ENCODE data around the gene RUSF1.
"Not testable (repeated sequence)": the region's sequence is repeated elsewhere in the genome, so short reads cannot be mapped to it uniquely, and the experiment has no call there.

RUSF1 gene

DNA sequence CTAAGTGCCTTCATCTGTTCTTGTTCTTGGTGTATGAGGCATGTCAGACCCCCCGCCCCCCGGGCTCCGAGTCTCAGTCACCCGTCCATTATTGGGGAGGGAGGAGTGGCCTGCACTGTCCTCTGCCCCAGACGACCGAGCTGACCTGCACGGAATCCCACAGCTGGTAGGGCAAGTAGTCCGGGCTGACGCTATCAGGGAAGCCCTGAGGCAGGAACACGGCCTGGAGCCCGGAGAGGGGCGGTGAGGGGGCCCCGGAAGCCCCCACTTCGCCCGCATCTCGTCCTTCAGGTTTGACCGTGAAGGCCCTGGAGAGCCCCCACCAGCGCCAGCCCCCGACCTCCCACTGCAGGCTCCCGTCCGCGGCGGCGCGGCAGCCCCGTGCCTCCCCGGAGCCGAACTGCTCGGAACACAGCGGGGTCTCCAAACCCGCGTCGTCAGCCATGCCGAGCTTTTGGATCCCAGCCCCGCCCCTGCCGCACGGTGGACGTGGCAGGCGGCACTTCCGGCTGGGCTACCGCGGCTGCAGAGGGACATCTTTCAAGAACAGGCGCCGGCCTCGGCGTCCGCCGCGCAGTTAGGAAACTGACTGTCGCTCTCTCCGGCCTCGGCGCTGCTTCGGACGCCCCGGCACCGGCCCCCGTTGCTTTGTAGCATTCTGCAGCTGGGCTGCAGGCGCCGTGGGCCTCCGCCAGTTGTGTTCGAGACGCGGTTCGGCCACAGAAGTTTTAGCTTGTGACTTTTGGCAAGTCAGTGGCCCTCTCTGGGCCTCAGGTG, at the start of gene RUSF1:
TSS of gene RUSF1 (minus strand) at position 463 of the 777 bp plus-strand sequence. CDS start at position 445, 18 bp downstream.
- FAIRE-seq, result no peak

DNA sequence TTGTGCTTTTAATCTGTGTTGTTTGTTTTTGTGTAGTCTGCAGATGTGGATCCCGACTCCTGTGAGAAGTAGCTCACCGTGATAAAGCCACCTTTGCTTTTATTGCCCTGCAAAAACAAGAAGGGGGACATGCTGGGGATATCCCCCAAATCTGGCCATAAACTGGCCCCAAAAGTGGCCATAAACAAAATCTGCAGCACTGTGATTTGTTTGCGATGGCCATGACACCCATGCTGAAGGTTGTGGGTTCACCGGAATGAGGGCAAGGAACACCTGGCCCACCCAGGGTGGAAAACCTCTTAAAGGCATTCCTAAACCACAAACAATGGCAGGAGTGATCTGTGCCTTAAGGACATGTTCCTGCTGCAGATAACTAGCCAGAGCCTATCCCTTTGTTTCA, 34.6 kb upstream of the RUSF1 start:
- no peak for FAIRE-seq

DNA sequence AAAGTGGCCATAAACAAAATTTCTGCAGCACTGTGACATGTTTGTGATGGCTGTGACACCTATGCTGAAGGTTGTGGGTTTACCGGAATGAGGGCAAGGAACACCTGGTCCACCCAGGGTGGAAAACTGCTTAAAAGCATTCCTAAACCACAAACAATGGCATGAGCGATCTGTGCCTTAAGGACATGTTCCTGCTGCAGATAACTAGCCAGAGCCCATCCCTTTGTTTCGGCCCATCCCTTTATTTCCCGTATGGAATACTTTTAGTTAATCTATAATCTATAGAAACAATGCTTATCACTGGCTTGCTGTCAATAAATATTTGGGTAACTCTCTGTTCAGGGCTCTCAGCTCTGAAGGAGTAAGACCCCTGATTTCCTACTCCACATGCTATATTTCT, 31.6 kb upstream of the RUSF1 start:
- FAIRE-seq, result not testable (repeated sequence)

DNA sequence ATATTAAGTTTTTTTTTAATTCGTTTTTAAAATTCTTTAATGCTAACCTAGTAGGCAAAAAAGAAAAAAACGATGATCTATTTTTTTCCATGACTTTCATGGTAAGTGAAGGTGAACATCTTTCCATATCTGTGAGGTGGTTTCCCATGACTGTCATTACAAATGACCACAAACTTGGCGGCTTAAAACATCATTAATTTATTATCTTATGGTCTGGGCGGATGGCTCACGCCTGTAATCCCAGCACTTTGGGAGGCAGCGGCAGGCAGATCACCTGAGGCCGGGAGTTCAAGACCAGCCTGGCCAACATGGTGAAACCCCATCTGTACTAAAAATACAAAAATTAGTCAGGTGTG, 30.0 kb upstream of the RUSF1 start:
- not testable (repeated sequence) for FAIRE-seq

DNA sequence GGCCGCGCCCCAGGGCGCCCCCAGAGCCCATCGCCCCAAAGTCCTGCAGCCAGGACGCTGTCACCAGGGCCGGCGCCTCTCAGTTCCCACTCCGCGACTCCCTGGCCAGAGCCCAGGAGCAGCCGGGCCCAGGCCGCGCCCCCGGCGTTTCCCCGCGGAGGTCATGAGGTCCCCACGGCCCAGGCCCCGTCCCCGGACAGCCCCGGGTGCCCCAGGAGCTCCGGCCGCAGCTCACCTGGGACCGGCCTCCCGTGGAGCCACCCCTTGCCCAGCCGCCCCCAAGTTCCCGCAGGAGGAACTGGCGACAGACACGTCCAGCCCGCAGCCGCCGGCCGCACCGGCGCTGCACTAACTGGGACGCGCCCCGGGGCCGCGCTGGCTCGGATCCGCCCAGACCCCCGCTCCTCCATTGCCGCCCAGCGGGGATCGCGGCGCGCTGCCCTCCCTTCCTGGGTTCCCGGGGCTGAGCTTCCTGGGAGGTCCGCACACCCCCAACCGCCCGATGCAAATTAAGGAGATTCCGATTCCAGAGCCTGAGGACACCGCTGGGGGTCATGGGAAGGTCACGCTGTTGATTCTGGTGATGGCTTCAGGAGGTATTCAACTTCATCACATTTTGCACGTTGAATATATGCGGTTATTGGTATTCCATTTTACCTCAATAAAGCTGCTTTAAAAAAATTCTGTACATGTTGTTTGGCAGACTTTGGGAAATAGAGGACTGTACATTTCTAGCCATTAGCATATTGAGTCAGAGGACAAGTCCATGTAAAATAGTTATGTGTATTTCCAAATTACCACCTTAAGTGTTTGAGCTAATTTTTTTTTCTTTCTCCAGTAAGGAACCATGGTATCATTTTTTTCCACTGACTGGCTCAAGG, 29.4 kb upstream of the RUSF1 start:
- no peak for FAIRE-seq

DNA sequence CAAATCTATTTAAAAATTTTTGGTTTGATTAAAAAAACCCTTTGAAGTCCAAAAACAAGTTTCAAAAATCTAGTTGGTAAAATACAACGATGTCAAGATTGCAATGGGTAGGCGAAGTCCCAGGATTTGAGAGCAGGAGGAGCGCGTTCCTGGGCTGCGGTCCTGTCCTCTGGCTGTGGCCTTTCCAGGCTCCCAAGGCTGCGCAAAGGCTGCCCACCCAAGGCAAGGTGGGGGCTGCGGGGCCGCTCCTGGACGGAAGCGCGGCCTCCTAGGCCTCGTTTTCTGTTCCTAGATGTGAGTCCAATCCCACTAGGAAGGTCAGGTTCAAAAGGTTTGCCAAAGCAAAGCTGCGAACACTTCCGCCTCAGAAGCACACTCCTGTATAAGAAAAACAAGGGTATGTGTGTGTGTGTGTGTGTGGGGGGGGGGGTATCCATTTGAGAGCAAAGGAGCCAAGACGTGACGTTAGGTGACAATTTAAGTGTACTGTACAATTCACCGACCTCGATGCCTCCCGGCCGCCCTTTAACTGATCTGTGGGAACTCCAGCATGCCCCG, 28.7 kb upstream of the RUSF1 start:
- no peak for FAIRE-seq

DNA sequence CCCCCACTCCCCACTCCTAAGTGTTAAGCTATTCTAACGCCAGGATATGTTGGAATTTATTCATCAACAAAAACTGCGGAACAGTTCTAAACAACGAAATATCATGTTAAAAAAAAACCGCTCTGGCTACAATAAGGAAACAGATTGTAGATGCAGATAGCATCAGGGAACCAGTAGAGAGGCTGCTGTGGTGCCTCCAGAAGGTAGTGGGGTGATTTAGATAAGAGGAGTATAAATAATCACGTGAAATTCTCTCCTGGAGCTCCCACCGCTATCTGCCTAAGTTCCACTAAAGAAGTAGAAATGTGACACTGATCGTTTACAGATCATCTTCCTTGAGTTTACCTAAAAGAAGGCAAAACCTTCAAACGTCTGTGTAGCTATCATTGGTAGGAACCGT, 27.5 kb upstream of the RUSF1 start:
- no peak for FAIRE-seq

DNA sequence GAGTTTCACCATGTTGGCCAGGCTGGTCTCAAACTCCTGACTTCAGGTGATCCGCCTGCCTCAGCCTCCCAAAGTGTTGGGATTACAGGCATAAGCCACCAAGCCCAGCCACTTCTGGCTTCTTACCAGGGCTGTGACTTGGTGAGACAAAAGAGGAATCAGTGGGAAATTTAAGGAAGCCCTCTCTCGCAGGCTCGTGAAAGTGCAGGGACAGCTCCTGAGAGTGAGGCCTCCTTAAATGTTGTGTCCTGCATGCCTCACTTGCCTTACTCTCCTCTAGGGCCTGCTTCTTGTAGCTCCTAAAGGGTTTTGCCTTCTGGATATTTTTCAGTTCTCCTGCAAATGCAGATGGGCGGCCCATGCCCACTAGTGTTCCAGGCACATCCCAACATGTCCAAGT, 24.7 kb upstream of the RUSF1 start:
- FAIRE-seq, result no peak

DNA sequence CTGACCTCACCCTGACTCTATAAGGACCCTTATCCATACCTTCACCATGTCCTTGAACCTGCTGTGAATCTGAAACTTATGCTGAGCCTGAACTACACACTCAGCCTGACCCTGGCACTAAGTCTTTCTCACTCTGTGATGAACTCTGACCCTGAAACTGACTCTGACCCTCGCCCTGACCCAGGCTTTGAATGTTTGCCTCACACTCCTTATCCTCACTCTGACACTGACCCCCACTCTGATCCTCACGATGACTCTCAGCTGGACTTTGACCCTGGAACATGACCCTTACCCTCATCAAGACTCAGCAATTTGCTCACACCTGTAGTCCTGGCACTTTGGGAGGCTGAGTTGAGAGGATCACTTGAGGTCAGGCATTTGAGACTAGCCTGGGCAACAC, 23.9 kb upstream of the RUSF1 start:
- FAIRE-seq, result no peak

DNA sequence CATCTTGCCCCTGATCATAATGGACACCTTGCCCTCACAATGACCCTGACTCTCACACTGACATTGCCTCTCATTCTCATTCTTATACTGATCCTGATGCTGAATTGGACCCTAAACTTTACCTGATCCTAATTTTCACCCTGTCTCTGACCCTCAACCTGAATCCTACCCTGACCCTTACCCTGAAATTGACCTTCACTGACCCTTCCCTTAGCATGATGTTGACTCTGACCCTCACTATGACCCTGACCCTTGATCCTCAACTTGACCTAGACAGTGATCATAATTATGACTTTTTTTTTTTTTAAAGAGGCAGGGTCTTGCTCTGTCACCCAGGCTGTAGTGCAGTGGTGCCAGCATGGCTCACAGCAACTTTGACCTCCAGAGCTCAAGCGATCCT, 22.9 kb upstream of the RUSF1 start:
- FAIRE-seq, result no peak

DNA sequence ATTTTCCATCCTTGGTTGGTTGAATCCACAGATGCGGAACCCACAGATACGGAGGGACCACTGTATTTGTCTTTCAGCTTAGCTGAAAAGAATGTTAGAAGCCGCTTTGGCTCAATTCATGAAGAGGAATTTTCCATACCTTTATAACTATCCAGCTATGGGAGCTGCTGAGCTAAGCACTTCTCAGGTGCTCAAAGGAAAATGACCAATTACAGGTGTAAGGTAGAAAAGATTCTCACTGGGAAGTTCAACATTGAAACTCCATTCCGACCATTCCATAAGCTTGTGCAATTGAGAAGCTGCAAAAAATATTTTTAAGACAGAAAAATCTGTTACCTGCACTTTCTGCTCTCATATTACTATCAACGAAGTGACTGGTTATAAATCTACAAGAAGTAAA, 22.2 kb upstream of the RUSF1 start:
- FAIRE-seq, result no peak

DNA sequence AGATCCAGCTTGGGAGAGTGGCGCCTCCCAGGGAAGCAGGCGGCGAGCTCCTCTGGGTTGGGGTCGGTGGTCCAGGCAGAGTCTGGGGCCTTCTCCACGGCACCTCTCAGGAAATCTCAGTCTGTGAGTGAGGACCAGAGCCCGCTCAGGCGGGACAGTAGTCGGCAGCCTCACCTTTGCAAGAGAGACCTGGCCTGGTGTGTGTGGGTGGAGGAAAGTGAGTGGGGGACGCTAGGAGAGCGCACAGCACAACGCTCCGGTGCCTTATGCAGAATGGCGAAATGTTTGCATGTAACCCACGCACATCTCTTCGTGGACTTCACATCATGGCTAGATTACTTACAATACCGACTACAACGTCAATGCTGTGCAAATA, 21.7 kb upstream of the RUSF1 start:
- no peak for FAIRE-seq

DNA sequence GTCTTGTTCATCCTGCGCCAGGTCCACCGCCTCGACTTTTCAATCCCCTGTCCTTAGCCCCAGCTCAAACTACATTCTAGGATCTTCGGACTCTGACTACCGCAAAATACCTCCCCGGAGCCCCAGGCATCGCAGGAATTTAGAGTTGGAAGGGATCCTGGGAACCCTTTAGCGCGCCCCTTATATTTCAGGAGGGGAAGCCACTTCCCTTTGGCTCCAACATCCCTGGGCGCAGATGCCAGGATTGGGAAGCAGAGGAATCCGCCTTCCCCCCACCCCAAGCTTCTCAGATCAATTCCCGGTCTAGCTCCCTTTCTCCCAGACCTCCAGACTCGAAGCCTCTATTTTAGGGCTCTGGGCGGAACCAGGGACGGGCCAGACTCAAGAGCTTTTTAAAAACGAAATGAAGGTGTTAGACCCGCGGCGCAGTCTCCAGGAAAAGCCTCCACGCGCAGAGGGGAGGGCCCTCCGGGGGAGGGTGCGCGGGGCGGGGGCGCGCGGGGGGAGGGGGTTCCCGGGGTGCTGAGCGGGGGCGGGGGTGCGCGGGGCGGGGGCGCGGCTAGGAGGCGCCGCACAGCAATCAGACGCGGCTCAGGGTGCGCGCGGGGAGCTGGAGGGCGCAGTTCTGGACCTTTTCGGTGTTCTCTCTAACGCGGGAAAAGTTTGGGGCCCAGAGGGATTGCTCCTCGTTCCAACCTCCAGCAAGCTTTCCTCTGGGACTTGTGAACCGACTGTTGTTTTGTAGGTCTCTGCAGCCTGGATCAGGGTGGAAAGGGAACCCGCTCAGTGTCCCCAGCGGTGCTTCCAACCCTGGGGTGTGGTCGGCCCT, 21.1 kb upstream of the RUSF1 start:
- no peak for FAIRE-seq

DNA sequence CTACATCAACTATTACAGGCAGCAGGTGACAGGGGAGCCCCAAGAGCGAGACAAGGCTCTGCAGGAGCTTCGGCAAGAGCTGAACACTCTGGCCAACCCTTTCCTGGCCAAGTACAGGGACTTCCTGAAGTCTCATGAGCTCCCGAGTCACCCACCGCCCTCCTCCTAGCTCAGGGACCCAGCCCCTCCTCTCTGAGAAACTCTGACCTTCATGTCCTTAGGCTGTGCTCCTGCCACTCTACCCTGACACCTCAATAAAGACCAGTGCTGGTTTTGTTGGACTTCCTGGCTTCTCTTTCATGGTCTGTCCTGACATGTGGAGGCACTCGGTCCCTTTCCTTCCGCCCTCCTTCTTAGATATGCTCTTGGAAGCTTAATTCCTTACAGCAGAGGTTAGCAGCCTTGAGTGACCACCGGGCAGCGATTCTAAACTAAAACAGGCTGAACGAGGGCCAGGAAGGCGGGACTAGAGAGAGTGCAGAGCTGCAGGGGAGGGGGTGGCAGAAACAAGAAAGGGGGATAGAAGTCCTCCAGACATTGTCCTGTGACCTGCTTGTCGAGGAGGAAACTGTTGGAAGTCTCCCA, 20.4 kb upstream of the RUSF1 start:
- FAIRE-seq, result no peak

DNA sequence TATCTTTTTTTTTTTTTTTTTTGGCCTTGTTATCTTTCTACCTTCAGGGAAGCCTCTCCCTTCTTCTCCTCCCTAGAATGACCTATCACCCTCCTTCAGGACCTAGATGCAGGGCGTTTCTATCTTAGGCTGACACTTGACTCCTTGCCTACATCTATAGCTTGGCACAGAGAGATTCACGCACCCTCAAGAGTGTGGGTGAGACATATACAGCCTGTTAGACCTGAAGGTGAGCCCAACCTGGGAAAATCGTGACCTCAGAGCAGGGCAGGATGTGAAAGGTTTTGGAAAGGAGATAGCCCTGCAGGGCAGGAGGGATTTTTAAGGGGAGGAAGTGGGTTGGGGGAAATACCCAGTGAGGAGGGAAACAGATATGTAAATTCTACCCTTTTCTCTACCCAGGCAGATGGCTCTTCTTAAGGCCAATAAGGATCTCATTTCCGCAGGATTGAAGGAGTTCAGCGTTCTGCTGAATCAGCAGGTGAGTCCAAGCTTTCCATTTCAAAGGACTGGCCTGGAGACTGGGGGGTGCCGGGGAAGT, 19.6 kb upstream of the RUSF1 start, which contains the start of gene AHSP:
TSS of gene AHSP (plus strand) at position 167 of the 541 bp plus-strand sequence. CDS start at position 407, 240 bp downstream.
- FAIRE-seq, result no peak

DNA sequence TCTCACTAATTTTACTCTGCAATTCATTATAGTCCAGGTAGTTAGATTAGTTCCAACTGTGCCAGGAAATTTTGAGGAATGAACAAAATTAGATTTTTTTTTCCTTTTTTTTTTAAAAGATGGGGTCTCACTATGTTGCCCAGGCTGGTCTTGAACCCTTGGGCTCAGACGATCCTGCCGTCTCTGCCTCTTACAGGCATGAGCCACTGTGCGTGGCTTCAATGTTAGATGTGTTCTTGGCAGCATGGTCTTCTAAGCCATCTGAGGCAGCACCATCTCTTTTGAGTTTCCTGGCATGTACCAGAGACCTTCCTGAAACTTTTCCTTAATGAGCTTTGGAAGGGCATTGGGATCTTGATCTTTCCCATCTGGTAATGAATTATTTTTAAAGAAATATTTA, 16.9 kb upstream of the RUSF1 start:
- FAIRE-seq, result no peak

DNA sequence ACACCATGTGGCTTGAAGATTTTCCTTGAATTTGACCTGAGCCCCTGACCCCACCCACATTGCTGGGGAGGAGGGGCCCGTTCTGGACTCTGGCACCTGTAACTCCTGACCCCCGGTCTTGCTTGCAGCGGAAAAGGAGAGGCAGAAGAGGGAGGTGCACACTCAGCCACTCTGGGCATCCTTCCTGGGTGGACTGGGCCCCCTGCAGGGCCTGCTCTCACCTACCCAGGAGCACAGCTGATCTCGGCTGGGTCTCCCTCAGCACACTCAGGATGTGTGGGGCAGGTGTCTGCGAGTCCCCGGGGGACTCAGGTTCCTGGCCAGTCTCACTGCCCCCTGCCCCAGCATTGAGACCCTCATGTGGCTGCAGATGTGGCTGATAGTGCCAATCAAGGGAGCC, 15.6 kb upstream of the RUSF1 start:
- FAIRE-seq, result not testable (repeated sequence)

DNA sequence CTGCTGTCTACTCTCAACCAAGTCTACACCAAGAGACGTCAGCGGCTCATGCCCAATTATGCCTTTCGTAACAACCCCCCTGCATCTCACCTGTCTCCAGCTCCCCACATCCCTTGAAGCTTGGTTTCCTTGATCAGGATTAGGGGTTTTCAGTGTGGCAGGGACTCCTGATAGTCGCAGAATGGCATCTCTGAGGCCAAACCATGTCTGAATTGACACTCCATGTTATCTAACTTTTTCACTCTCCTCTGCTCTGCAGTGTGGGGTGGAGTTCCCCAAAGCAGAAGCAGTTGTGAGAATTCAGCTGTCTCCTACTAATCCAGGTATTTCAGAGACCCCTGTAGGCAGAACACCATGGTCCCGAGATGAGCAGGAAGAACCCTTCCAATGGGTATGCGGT, 13.9 kb upstream of the RUSF1 start:
- no peak for FAIRE-seq

DNA sequence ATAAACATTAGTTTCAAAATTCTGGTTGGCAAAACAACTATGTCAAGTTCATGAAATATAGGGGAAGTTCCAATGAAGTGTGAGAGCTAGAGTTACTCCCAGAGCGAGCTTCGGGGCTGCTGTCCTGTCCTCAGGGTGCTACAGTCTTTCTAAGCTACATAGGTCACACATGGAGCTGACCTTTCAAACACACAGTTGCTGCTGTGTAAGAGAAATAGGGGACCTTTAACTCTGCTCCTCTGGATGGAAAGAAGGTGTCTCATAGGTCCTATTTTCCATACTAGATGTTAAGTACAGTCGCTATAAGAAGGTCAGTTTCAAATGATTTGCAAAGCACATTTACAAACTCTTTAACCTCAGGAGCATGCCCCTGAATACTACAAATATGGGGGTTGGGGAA, 13.2 kb upstream of the RUSF1 start:
- FAIRE-seq, result no peak

DNA sequence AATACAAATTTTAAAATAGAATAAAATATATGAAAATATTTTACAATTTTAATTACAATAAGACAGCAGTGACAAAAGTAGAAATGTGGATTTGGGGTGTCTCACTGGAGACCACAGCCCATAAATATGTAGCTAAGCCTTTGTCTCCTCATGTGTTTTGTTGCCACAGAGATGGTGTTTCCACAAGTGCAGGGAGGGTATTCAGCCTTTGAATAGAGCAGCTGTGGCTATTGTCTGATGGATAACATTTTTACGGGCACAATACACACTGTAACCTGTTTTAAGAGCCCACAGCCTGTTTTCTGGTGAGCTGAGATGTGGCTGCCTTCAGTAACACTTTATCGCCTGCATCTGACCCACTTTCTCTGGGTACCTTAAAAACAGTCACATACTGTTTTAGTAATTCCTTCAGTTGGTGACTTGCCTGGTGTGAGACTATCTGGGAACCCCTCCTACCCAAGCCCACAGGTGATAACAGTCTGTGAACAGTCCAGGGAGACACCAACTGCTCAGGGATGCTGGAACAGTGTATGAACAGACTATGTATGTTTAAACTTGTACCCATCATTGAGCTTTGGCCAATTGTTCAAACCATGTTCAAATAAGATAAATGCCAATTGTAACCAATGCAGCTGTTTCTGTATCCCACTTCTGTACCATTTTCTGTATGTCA, 11.7 kb upstream of the RUSF1 start:
- no peak for FAIRE-seq

DNA sequence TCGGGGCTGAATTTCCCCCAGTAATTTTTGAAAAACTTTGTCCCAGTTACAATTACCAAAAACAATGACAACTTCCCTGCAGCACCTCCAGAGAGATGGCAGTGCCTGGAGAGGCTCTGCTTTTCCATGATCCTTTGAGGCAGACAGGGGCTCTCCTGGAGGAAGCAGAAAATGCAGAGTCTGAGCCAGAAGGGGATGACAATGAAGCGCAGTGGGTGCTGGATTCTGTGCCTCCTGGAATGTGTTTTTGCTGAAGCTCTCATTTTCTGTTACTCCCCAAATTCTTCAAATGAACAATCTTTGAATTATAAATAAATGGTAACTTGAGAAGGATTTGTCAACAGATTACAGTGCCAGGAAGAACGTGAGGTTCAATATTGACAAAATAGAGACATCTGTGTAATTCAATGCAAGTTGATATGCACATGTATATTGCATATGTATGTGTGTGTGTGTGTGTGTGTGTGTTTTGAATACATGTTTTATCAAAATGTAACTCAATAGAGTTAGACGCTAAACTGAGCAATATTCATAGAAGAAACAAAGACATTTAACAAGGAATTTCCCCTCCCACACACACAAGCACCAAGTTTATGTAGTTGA, 9.7 kb upstream of the RUSF1 start:
- FAIRE-seq, result no peak
